BLaER1 (cell line): ENCODE results near the gene GPR22.

Source experiments
- H3K27ac ChIP-seq: shearing (Covaris generic); formaldehyde crosslinking; 2 replicates; pipeline ENCODE4 v1.8.1; 2022
- H3K27me3 ChIP-seq: shearing (Covaris generic); formaldehyde crosslinking; 2 replicates; pipeline ENCODE4 v1.8.1; 2022
- H3K36me3 ChIP-seq: shearing (Covaris generic); formaldehyde crosslinking; 2 replicates; pipeline ENCODE4 v1.8.1; 2022
- H3K4me1 ChIP-seq: shearing (Covaris generic); formaldehyde crosslinking; 2 replicates; pipeline ENCODE4 v1.8.1; 2022
- H3K4me2 ChIP-seq: shearing (Covaris generic); formaldehyde crosslinking; 2 replicates; pipeline ENCODE4 v1.8.1; 2022
- H3K4me3 ChIP-seq: shearing (Covaris generic); formaldehyde crosslinking; 2 replicates; pipeline ENCODE4 v1.8.1; 2022
- H3K9ac ChIP-seq: shearing (Covaris generic); formaldehyde crosslinking; 2 replicates; pipeline ENCODE4 v1.8.1; 2022
- H3K9me3 ChIP-seq: shearing (Covaris generic); formaldehyde crosslinking; 2 replicates; pipeline ENCODE4 v1.8.1; 2022
- H4K20me1 ChIP-seq: shearing (Covaris generic); formaldehyde crosslinking; 2 replicates; pipeline ENCODE4 v1.8.1; 2022
- Cebpa-rat ChIP-seq: shearing (Covaris generic); IDR thresholded peaks from 2 replicates; pipeline ENCODE4 v1.8.1; 2022

The GPR22 gene

DNA sequence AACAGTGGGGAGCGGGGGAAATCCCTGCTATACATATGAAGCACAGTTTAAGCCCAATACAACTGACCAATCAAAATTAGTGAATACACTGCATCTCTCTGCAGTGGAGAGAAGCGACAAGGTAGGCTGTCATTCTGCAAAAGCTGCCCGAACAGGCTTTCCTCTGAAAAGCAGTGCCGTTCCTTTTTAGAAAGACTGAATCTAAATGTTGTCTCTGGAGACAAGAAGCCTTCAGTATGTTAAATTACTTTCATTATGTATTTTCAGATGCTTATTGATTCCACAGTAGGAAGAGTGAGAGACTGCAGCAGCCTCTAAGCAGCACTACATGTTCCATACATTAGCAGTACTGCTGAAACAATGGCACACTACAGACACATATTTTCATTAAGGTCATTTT lies at the start of gene GPR22:
TSS of gene GPR22 (plus strand) at position 129 of the 400 bp plus-strand sequence. CDS start 4,004 bp downstream, outside the sequence.
- no peak within 1 kb of the TSS for H3K4me2 ChIP-seq
- H3K9me3 ChIP-seq, result no peaks in the 10 kb centered on the region
- H3K27ac ChIP-seq, result no peak within 1 kb of the TSS
- no peaks in the 10 kb centered on the region for H3K36me3 ChIP-seq
- no peaks in the 10 kb centered on the region for H3K4me1 ChIP-seq
- H3K4me3 ChIP-seq, result no peak within 1 kb of the TSS
- H4K20me1 ChIP-seq, result 0 out of 2 replicates have a peak, but pooled peaks cover 7% of the 10 kb centered on the region
- TF ChIP-seq Cebpa-rat, result no peak
- H3K9ac ChIP-seq, result no peak within 1 kb of the TSS
- H3K27me3 ChIP-seq, result no peaks in the 10 kb centered on the region

- Histone ChIP-seq H3K27ac (no peak overlapping the region), H3K4me1 (no peaks in the 10 kb centered on the region), H3K9me3 (no peaks in the 10 kb centered on the region), H3K27me3 (no peaks in the 10 kb centered on the region), H3K4me3 (no peak overlapping the region), H4K20me1 (no peaks in the 10 kb centered on the region), H3K4me2 (no peak overlapping the region), H3K9ac (no peak overlapping the region), H3K36me3 (no peaks in the 10 kb centered on the region)
- TF ChIP-seq Cebpa-rat, result no peak
These were observed 42.4 kb upstream of the GPR22 start for GRCh38 chr7:107427462-107427861.

- H3K27me3 ChIP-seq, result no peaks in the 10 kb centered on the region
- H3K36me3 ChIP-seq, result 0 out of 2 replicates have a peak, but pooled peaks cover 4% of the 10 kb centered on the region
- peaks cover 5% of the 10 kb centered on the region; the same call in 1 of the 2 replicates for H3K9me3 ChIP-seq
- no peak overlapping the region for H3K9ac ChIP-seq
- H3K4me1 ChIP-seq, result no peaks in the 10 kb centered on the region
- no peaks in the 10 kb centered on the region for H4K20me1 ChIP-seq
- H3K4me2 ChIP-seq, result no peak overlapping the region
- no peak overlapping the region for H3K27ac ChIP-seq
- no peak overlapping the region for H3K4me3 ChIP-seq
- no peak for TF ChIP-seq Cebpa-rat
These were observed 41.2 kb upstream of the GPR22 start for GRCh38 chr7:107428642-107429041.

DNA sequence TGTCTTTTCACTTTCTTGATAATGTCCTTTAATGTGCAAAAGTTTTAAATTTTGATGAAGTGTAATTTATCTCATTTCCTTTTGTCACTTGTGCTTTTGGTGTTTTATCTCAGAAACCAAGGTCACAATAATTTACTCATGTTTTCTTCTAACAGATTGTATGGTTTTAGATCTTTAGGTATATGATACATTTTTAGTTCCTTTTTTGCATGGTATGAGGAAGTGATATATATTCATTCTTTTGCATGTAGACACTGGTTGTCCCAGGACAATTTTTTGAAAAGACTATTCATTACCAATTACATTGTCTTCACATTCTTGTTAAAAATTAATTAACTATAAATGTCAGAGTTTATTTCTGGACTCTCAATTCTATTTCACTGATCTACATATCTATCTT lies 39.8 kb upstream of the GPR22 start:
- TF ChIP-seq Cebpa-rat, result no peak
- H3K9me3 ChIP-seq, result peaks cover 5% of the 10 kb centered on the region; the same call in 1 of the 2 replicates
- 0 out of 2 replicates have a peak, but pooled peaks cover 4% of the 10 kb centered on the region for H3K36me3 ChIP-seq
- H3K27me3 ChIP-seq, result no peaks in the 10 kb centered on the region
- no peak overlapping the region for H3K4me2 ChIP-seq
- no peak overlapping the region for H3K4me3 ChIP-seq
- no peaks in the 10 kb centered on the region for H3K4me1 ChIP-seq
- no peak overlapping the region for H3K9ac ChIP-seq
- no peak overlapping the region for H3K27ac ChIP-seq
- no peaks in the 10 kb centered on the region for H4K20me1 ChIP-seq

GRCh38 chr7:107432261-107432660 lies 37.6 kb upstream of the GPR22 start:
- Histone ChIP-seq H3K4me2 (no peak overlapping the region), H3K27me3 (no peaks in the 10 kb centered on the region), H3K27ac (no peak overlapping the region), H3K9me3 (peaks cover 5% of the 10 kb centered on the region; the same call in 1 of the 2 replicates), H3K4me3 (no peak overlapping the region), H4K20me1 (no peaks in the 10 kb centered on the region), H3K36me3 (0 out of 2 replicates have a peak, but pooled peaks cover 4% of the 10 kb centered on the region), H3K9ac (no peak overlapping the region), H3K4me1 (no peaks in the 10 kb centered on the region)
- TF ChIP-seq Cebpa-rat, result no peak

DNA sequence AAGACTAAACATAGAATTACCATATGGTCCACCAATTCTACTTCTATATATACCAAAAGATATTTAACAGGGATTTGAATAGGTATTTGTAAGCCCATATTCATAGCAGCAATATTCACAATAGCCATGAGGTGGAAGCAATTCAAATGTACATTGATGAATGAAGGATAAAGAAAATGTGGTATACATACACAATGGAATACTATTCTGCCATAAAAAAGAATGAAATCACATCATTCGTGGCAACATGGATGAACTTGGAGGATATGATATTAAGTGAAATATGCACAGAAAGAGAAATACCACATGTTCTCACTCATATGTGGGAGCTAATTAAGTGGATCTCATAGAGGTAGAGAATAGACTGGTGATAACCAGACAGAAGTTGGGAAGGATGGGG lies 34.1 kb upstream of the GPR22 start:
- no peak overlapping the region for H3K9ac ChIP-seq
- no peak overlapping the region for H3K4me3 ChIP-seq
- H4K20me1 ChIP-seq, result no peaks in the 10 kb centered on the region
- 0 out of 2 replicates have a peak, but pooled peaks cover 4% of the 10 kb centered on the region for H3K36me3 ChIP-seq
- TF ChIP-seq Cebpa-rat, result no peak
- no peaks in the 10 kb centered on the region for H3K4me1 ChIP-seq
- H3K27me3 ChIP-seq, result no peaks in the 10 kb centered on the region
- no peak overlapping the region for H3K4me2 ChIP-seq
- no peak overlapping the region for H3K27ac ChIP-seq
- peaks cover 5% of the 10 kb centered on the region; the same call in 1 of the 2 replicates for H3K9me3 ChIP-seq

GRCh38 chr7:107439025-107439424 lies 30.8 kb upstream of the GPR22 start:
- Histone ChIP-seq H3K27me3 (no peaks in the 10 kb centered on the region), H4K20me1 (no peaks in the 10 kb centered on the region), H3K27ac (no peak overlapping the region), H3K4me3 (no peak overlapping the region), H3K4me2 (no peak overlapping the region), H3K9me3 (peaks cover 13% of the 10 kb centered on the region), H3K4me1 (no peaks in the 10 kb centered on the region), H3K36me3 (peaks cover 7% of the 10 kb centered on the region; the same call in 1 of the 2 replicates), H3K9ac (no peak overlapping the region)
- TF ChIP-seq Cebpa-rat, result no peak

GRCh38 chr7:107441581-107442422 lies 28.1 kb upstream of the GPR22 start:
- Histone ChIP-seq H3K27ac (no peak overlapping the region), H3K9me3 (peaks cover 13% of the 10 kb centered on the region)

GRCh38 chr7:107442678-107443077 lies 27.2 kb upstream of the GPR22 start:
- H3K9me3 ChIP-seq, result peaks cover 13% of the 10 kb centered on the region
- H4K20me1 ChIP-seq, result no peaks in the 10 kb centered on the region
- H3K9ac ChIP-seq, result no peak overlapping the region
- no peak for TF ChIP-seq Cebpa-rat
- H3K27me3 ChIP-seq, result no peaks in the 10 kb centered on the region
- peaks cover 7% of the 10 kb centered on the region; the same call in 1 of the 2 replicates for H3K36me3 ChIP-seq
- H3K27ac ChIP-seq, result no peak overlapping the region
- H3K4me2 ChIP-seq, result no peak overlapping the region
- no peaks in the 10 kb centered on the region for H3K4me1 ChIP-seq
- no peak overlapping the region for H3K4me3 ChIP-seq

More at GRCh38 chr7:107441581-107442422, 28.1 kb upstream of the GPR22 start:
- Histone ChIP-seq H3K4me1 (no peaks in the 10 kb centered on the region), H3K4me2 (no peak overlapping the region), H3K36me3 (peaks cover 7% of the 10 kb centered on the region; the same call in 1 of the 2 replicates), H3K4me3 (no peak overlapping the region), H3K27me3 (no peaks in the 10 kb centered on the region), H4K20me1 (no peaks in the 10 kb centered on the region), H3K9ac (no peak overlapping the region)
- no peak for TF ChIP-seq Cebpa-rat

DNA sequence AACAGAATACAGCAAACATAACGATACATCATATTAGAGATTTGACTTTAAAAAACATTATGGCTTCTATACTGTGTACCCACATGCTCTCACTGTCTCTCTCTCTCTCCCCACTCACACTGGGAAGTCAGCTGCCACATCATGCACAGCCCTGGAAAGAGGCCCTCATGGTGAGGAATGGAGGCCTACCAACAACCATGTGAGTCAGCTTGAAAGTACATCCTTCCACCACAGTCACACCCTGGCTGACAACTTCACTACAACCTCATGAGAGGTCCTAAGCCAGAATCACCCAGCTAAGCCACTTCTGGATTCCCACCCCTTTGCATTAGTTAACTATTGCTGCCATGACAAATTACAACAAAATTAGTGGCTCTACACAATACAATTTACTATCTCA lies 23.3 kb upstream of the GPR22 start:
- H3K4me3 ChIP-seq, result no peak overlapping the region
- no peak overlapping the region for H3K9ac ChIP-seq
- no peak overlapping the region for H3K27ac ChIP-seq
- H3K4me1 ChIP-seq, result no peaks in the 10 kb centered on the region
- H3K4me2 ChIP-seq, result no peak overlapping the region
- H3K9me3 ChIP-seq, result peaks cover 13% of the 10 kb centered on the region
- no peaks in the 10 kb centered on the region for H4K20me1 ChIP-seq
- H3K36me3 ChIP-seq, result peaks cover 7% of the 10 kb centered on the region; the same call in 1 of the 2 replicates
- TF ChIP-seq Cebpa-rat, result no peak
- no peaks in the 10 kb centered on the region for H3K27me3 ChIP-seq
